Epithelial cell of esophagus (primary cell): ENCODE data around the gene DYNLT3.

Source experiments
- DNase-seq: peaks from one replicate; pipeline ENCODE4 v3.0.0; 2010; ENCODE audit warnings: low read depth
- H3K4me3 ChIP-seq: 2 replicates; pipeline ENCODE4 v1.5.1; 2011; ENCODE audit warnings: mild to moderate bottlenecking, low read length, control low read depth
- TF ChIP-seq, protein P1 (sequence below): IDR thresholded peaks from 2 replicates; pipeline ENCODE4 v1.5.1; 2011; ENCODE audit warnings: low read depth, mild to moderate bottlenecking, low read length, control low read depth, inconsistent platforms; ENCODE audit not compliant: insufficient read depth; ENCODE audit errors: missing control alignments

Gene DYNLT3

GRCh38 chrX:37846558-37846933 lies 825 bp downstream of the DYNLT3 start:
- H3K4me3 ChIP-seq: peak overlapping the region; percentile 61
- TF ChIP-seq, protein P1, sequence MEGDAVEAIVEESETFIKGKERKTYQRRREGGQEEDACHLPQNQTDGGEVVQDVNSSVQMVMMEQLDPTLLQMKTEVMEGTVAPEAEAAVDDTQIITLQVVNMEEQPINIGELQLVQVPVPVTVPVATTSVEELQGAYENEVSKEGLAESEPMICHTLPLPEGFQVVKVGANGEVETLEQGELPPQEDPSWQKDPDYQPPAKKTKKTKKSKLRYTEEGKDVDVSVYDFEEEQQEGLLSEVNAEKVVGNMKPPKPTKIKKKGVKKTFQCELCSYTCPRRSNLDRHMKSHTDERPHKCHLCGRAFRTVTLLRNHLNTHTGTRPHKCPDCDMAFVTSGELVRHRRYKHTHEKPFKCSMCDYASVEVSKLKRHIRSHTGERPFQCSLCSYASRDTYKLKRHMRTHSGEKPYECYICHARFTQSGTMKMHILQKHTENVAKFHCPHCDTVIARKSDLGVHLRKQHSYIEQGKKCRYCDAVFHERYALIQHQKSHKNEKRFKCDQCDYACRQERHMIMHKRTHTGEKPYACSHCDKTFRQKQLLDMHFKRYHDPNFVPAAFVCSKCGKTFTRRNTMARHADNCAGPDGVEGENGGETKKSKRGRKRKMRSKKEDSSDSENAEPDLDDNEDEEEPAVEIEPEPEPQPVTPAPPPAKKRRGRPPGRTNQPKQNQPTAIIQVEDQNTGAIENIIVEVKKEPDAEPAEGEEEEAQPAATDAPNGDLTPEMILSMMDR: no peak
- DNase-seq: no peak

- peak; percentile 72 for DNase-seq
- peak overlapping the region; percentile 61 for H3K4me3 ChIP-seq
- TF ChIP-seq, protein P1: no peak
Measured at GRCh38 chrX:37846141-37846540, 1.2 kb downstream of the DYNLT3 start.

GRCh38 chrX:37844622-37845021 lies 2.7 kb downstream of the DYNLT3 start:
- H3K4me3 ChIP-seq: no peak overlapping the region
- TF ChIP-seq, protein P1: no peak
- peak; percentile 73 for DNase-seq

DNA sequence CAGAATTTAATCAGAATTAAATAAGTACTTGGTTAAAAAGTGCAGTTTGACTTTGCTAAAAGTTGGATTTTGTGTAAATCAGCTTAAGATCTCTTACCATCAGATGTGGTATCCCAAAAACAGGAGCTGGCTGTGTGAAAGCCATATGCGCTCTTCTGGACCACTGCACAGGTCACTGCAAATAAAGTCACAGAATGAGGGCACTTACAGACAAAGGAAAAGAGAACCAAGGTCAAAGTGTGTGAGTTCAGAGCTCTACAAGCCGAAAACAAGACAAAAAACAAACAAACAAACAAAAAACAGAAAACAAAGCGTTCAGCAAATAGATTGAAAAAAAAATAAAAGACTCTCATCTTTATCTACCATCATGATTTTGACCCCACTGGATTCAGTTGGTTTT lies 6.4 kb downstream of the DYNLT3 start:
- TF ChIP-seq, protein P1: no peak
- no peak for DNase-seq
- H3K4me3 ChIP-seq: no peak overlapping the region

DNA sequence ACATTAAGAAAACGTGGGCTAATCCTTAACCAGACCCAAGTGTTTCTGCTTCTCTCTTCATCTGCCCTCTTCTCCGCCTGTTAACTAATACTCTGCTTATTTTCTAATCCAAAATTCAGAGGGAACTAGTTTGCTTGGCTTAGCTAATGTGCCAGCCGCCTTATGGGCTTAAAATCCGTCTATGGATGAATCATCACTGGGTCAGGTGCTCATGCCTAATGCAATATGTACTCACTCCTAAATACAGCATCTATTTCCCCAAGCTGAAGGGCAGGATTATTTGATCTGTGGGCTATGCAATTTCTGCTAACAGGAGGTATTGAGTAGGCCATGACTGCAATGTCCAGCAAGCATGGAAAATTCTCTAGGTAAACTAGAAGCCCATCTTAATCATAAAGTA lies 12.4 kb downstream of the DYNLT3 start:
- DNase-seq: peak; percentile 31
- TF ChIP-seq, protein P1: no peak
- H3K4me3 ChIP-seq: no peak overlapping the region

- DNase-seq: no peak
- TF ChIP-seq, protein P1: no peak
- H3K4me3 ChIP-seq: no peak overlapping the region
Measured at GRCh38 chrX:37830371-37830770, 17.0 kb downstream of the DYNLT3 start.

DNA sequence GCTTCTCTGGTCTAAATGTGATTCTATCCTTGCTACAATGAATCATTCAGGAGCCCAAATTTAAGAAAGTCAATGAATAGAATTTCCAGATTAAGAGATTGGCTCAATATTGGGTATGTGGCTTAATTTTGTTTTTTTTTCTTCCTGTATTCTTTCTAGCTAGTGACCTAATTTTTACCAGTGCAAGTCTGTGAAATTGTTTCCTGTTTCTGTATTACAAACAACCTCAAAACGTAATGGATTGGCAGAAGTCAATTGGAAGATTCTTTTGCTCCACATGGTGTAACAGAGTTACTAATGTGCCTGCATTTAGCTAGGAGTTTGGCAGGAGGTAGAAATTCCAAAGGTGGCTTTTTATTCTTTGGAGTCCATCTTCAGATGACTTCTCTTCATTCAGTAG lies 17.6 kb downstream of the DYNLT3 start:
- no peak for DNase-seq
- TF ChIP-seq, protein P1: no peak
- no peak overlapping the region for H3K4me3 ChIP-seq
